Esophagus muscularis mucosa (tissue), 4 donors: ENCODE results near the gene CHCHD5. TPM values are rescaled to one million over a fixed set of nuclear protein-coding genes. Genes with fewer than 3 reads are reported as not detected.
"Not testable (repeated sequence)": the region's sequence is repeated elsewhere in the genome, so short reads cannot be mapped to it uniquely, and the experiment has no call there.

Source experiments
- DNase-seq: peaks from one replicate; pipeline ENCODE4 v3.0.0-alpha.2; 2017; ENCODE audit errors: extremely low spot score
- H3K27ac ChIP-seq, 4 donors: fragments of 200-600 bp; sonication (generic); replicated peaks in 1 of 4; 1 replicate in 3 of 4; 2 replicates in 1 of 4; pipeline ENCODE4 v1.5.1; 2016 to 2019; ENCODE audit warnings: mild to moderate bottlenecking in 1 of 4
- H3K27me3 ChIP-seq, 4 donors: fragments of 200-600 bp; sonication (generic); one replicate each; pipeline versions ENCODE4 v1.5.1 to v1.6.0; 2016 to 2019
- H3K36me3 ChIP-seq, 4 donors: fragments of 200-600 bp; sonication (generic); one replicate each; pipeline ENCODE4 v1.5.1; 2016 to 2019
- H3K4me1 ChIP-seq, 4 donors: fragments of 200-600 bp; sonication (generic); one replicate each; pipeline ENCODE4 v1.5.1; 2016 to 2019
- H3K4me3 ChIP-seq, 4 donors: fragments of 200-600 bp; sonication (generic); 1 replicate in 2 of 4; 2 replicates in 2 of 4; pipeline ENCODE4 v1.5.1; 2016 to 2019; ENCODE audit warnings: mild to moderate bottlenecking in 4 of 4, moderate library complexity in 1 of 4
- H3K9me3 ChIP-seq, 4 donors: fragments of 200-600 bp; sonication (generic); 1 replicate in 3 of 4; 2 replicates in 1 of 4; pipeline ENCODE4 v1.5.1; 2016 to 2019
- EP300 ChIP-seq: sonication (generic); formaldehyde crosslinking; IDR thresholded peaks from one replicate; pipeline ENCODE4 v1.6.1; 2017; ENCODE audit warnings: antibody characterized with exemption
- POLR2A ChIP-seq: fragments of 450-650 bp; IDR thresholded peaks from one replicate; pipeline ENCODE4 v1.6.1; 2017; ENCODE audit warnings: antibody characterized with exemption, moderate library complexity, mild to moderate bottlenecking, low read depth
- POLR2AphosphoS5 ChIP-seq, 2 donors: sonication (generic); formaldehyde crosslinking; IDR thresholded peaks; one replicate each; pipeline ENCODE4 v1.6.1; 2017; ENCODE audit warnings: antibody characterized with exemption in 2 of 2
- WGBS: methylation state at CpG from one replicate; pipeline ENCODE4 v1.1.5; 2018; 5-methylcytosine and 5-hydroxymethylcytosine counted together
- intact Hi-C: fragments of 100-400 bp; cut with DNase I; formaldehyde crosslinking; loops from one replicate; pipeline ENCODE4 v1.15.1; 2023
- total RNA-seq, 4 donors: library from RNA; depleted of rRNA; stranded (reverse); fragments of >200 nt; gene quantifications; one replicate each; pipeline versions ENCODE4 v1.1.0 to v1.2.1, GENCODE V29; 2016
- TF ChIP-seq, protein P1 (sequence below), 3 experiments: fragments of 200-600 bp in 2 of 3; fragments of 450-650 bp in 1 of 3; sonication (generic) in 2 of 3; IDR thresholded peaks; one replicate each; pipeline ENCODE4 v1.5.1; 2017 to 2019; ENCODE audit warnings: antibody characterized with exemption in 3 of 3, mild to moderate bottlenecking in 2 of 3, moderate library complexity in 1 of 3

Gene CHCHD5, protein sequence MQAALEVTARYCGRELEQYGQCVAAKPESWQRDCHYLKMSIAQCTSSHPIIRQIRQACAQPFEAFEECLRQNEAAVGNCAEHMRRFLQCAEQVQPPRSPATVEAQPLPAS
- 10 to 100 TPM; 12.0 to 21.9 (median 16.1) TPM for total RNA-seq

GRCh38 chr2:112584134-112584890 is at the start of gene CHCHD5:
CHCHD5 (plus strand) TSS chr2:112584609; CDS start chr2:112584648, 39 bp downstream.
- TF ChIP-seq POLR2AphosphoS5 (IDR thresholded peaks at IDR 0.05) (peak; percentile 80 to 89), EP300 (no peak), POLR2A (peak; percentile 19)
- TF ChIP-seq, protein P1, sequence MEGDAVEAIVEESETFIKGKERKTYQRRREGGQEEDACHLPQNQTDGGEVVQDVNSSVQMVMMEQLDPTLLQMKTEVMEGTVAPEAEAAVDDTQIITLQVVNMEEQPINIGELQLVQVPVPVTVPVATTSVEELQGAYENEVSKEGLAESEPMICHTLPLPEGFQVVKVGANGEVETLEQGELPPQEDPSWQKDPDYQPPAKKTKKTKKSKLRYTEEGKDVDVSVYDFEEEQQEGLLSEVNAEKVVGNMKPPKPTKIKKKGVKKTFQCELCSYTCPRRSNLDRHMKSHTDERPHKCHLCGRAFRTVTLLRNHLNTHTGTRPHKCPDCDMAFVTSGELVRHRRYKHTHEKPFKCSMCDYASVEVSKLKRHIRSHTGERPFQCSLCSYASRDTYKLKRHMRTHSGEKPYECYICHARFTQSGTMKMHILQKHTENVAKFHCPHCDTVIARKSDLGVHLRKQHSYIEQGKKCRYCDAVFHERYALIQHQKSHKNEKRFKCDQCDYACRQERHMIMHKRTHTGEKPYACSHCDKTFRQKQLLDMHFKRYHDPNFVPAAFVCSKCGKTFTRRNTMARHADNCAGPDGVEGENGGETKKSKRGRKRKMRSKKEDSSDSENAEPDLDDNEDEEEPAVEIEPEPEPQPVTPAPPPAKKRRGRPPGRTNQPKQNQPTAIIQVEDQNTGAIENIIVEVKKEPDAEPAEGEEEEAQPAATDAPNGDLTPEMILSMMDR (IDR thresholded peaks at IDR 0.05) = peak; percentile 13 to 42 (median 25)
- Histone ChIP-seq H3K4me1 (peaks cover 27 to 34% (median 28%) of the 10 kb centered on the region in 4 donors), H3K4me3 (peak within 1 kb of the TSS; percentile 53 to 82 (median 73)), H3K36me3 (peaks cover 0 to 34% (median 29%) of the 10 kb centered on the region in 4 donors), H3K9me3 (no peaks in the 10 kb centered on the region), H3K27ac (peak within 1 kb of the TSS; percentile 89 to 94 (median 92)), H3K27me3 (no peaks in the 10 kb centered on the region)
- DNase-seq = peak; percentile 98
- intact Hi-C loops = loop anchor here (2.0 to 5.0 kb wide), 2 partner anchors 42 to 62 kb away; partner anchors contain the start of gene POLR1B
- WGBS = 1% methylated on average over 32 of the region's 54 CpGs

DNA sequence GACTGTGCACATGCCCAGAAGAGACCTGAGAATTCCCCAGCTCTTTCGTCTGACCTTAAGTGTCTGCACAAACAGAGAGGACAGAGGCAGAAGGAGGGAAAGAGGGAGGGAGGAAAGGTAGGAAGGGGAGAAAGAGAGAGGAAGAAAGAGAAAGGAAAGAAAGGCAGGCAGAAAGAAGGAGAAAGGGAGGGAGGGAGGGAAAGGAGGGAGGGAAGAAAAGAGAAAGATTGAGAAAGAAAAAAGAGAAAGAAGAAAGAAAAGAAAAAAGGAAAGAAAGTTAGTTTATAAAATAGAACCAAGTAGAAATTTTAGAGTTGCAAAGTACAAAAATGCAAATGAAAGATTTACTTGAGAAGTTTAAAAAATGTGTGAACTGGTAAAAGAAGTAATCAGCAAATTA is 49.6 kb upstream of the CHCHD5 start:
- Histone ChIP-seq H3K4me1 (no peaks in the 10 kb centered on the region), H3K27me3 (no peaks in the 10 kb centered on the region), H3K27ac (no peak overlapping the region), H3K36me3 (peaks cover 6 to 38% (median 23%) of the 10 kb centered on the region in 4 donors), H3K4me3 (no peak overlapping the region), H3K9me3 (no peaks in the 10 kb centered on the region)
- no peak for DNase-seq
- intact Hi-C loops = no loop called here
- TF ChIP-seq POLR2AphosphoS5 (IDR thresholded peaks at IDR 0.05) = no peak
- TF ChIP-seq EP300 = no peak
- TF ChIP-seq POLR2A = no peak
- TF ChIP-seq, protein P1 (IDR thresholded peaks at IDR 0.05) = no peak
- 62% methylated on average over 1 of the region's 1 CpG for WGBS

GRCh38 chr2:112536665-112537064 is 47.7 kb upstream of the CHCHD5 start:
- H3K4me1 ChIP-seq, intact Hi-C loops, H3K27me3 ChIP-seq, H3K27ac ChIP-seq, H3K9me3 ChIP-seq, H3K4me3 ChIP-seq, DNase-seq: not testable (repeated sequence)
- H3K36me3 ChIP-seq = peaks cover 0 to 19% (median 11%) of the 10 kb centered on the region in 4 donors

GRCh38 chr2:112539306-112539705 is 45.1 kb upstream of the CHCHD5 start:
- H3K9me3 ChIP-seq = no peaks in the 10 kb centered on the region
- TF ChIP-seq POLR2A = no peak
- TF ChIP-seq EP300 = no peak
- TF ChIP-seq POLR2AphosphoS5 (IDR thresholded peaks at IDR 0.05) = no peak
- TF ChIP-seq, protein P1 (IDR thresholded peaks at IDR 0.05) = no peak
- intact Hi-C loops = no loop called here
- DNase-seq = no peak
- no peak overlapping the region for H3K4me3 ChIP-seq
- peaks cover 0 to 7% (median 0%) of the 10 kb centered on the region in 4 donors for H3K27me3 ChIP-seq
- H3K27ac ChIP-seq = no peak overlapping the region
- WGBS = 84% methylated on average over 2 of the region's 2 CpGs
- H3K36me3 ChIP-seq = no peaks in the 10 kb centered on the region
- H3K4me1 ChIP-seq = peaks cover 13 to 24% (median 19%) of the 10 kb centered on the region in 4 donors

GRCh38 chr2:112540906-112541305 is 43.5 kb upstream of the CHCHD5 start:
- H3K27me3 ChIP-seq = peaks cover 0 to 7% (median 0%) of the 10 kb centered on the region in 4 donors
- peaks cover 13 to 24% (median 19%) of the 10 kb centered on the region in 4 donors for H3K4me1 ChIP-seq
- intact Hi-C loops = loop anchor here (5.0 kb wide), 2 partner anchors 41 to 59 kb away; partner anchors contain the start of genes CHCHD5 and TTL
- H3K4me3 ChIP-seq = peak overlapping the region in 2 of 4 donors; percentile 81 to 89
- no peak for TF ChIP-seq POLR2A
- TF ChIP-seq, protein P1 (IDR thresholded peaks at IDR 0.05) = no peak
- TF ChIP-seq POLR2AphosphoS5 (IDR thresholded peaks at IDR 0.05) = no peak
- no peak for TF ChIP-seq EP300
- 36% methylated on average over 2 of the region's 2 CpGs for WGBS
- H3K27ac ChIP-seq = peak overlapping the region; percentile 86 to 90 (median 88)
- DNase-seq = no peak
- H3K9me3 ChIP-seq = no peaks in the 10 kb centered on the region
- peaks cover 0 to 5% (median 2%) of the 10 kb centered on the region in 4 donors for H3K36me3 ChIP-seq
